Ovary (tissue), 3 donors: ENCODE measurements around the gene ZNF319.

Source experiments
- EP300 ChIP-seq: sonication (generic); formaldehyde crosslinking; IDR thresholded peaks from one replicate; pipeline ENCODE4 v1.6.1; 2017; ENCODE audit warnings: antibody characterized with exemption
- POLR2A ChIP-seq: fragments of 450-650 bp; IDR thresholded peaks from one replicate; pipeline ENCODE4 v1.6.1; 2017; ENCODE audit warnings: antibody characterized with exemption, mild to moderate bottlenecking, moderate library complexity
- TF ChIP-seq, protein P1 (sequence below), 3 donors: fragments of 450-650 bp in 2 of 3; fragments of 200-600 bp in 1 of 3; IDR thresholded peaks; one replicate each; pipeline versions ENCODE4 v1.5.1 to v1.8.0; 2016 to 2022; ENCODE audit warnings: antibody characterized with exemption in 3 of 3, mild to moderate bottlenecking in 1 of 3
- donor health status: DM: no; HTN: no; CAD: no.

DNA sequence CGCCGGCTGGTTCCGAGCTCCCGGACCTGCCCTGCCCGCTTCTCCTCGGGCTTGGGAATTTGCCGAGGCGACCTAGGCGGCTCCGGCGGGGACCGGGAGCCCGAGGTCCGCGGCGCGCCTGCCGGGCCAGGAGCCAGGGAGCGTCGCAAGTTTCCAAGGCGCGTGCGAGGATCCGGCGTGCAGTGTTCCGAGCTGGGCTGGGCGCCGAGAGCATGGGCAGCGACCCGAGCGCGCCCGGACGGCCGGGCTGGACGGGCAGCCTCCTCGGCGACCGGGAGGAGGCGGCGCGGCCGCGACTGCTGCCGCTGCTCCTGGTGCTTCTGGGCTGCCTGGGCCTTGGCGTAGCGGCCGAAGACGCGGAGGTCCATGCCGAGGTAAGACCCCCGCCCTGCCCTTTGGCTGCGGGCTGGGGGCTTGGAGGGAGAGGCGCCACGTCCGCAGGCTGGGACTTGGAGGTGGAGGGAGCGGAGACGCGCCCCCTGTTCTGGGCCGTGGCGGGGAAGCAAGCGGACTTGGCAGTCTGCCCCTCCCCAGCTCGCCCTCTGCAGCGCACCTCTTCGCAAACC is 25.8 kb upstream of the ZNF319 start:
- TF ChIP-seq EP300, result no peak
- TF ChIP-seq, protein P1, sequence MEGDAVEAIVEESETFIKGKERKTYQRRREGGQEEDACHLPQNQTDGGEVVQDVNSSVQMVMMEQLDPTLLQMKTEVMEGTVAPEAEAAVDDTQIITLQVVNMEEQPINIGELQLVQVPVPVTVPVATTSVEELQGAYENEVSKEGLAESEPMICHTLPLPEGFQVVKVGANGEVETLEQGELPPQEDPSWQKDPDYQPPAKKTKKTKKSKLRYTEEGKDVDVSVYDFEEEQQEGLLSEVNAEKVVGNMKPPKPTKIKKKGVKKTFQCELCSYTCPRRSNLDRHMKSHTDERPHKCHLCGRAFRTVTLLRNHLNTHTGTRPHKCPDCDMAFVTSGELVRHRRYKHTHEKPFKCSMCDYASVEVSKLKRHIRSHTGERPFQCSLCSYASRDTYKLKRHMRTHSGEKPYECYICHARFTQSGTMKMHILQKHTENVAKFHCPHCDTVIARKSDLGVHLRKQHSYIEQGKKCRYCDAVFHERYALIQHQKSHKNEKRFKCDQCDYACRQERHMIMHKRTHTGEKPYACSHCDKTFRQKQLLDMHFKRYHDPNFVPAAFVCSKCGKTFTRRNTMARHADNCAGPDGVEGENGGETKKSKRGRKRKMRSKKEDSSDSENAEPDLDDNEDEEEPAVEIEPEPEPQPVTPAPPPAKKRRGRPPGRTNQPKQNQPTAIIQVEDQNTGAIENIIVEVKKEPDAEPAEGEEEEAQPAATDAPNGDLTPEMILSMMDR (IDR thresholded peaks at IDR 0.05), result no peak
- TF ChIP-seq POLR2A, result no peak
